Neutrophil (primary cell): ENCODE measurements around the gene ETNK2.
"Not testable (repeated sequence)": the region's sequence is repeated elsewhere in the genome, so short reads cannot be mapped to it uniquely, and the experiment has no call there.

Experiments used
- H3K27ac ChIP-seq: fragments of 200-600 bp; sonication (generic); 2 replicates; pipeline ENCODE4 v1.5.1; 2016; ENCODE audit warnings: mild to moderate bottlenecking, moderate library complexity
- H3K27me3 ChIP-seq: fragments of 200-600 bp; sonication (generic); 2 replicates; pipeline ENCODE4 v1.6.0; 2016; ENCODE audit warnings: mild to moderate bottlenecking
- H3K36me3 ChIP-seq: fragments of 200-600 bp; sonication (generic); 2 replicates; pipeline ENCODE4 v1.5.1; 2017
- H3K4me1 ChIP-seq, 2 experiments: fragments of 200-600 bp in 1 of 2; sonication (generic) in 1 of 2; 1 replicate in 1 of 2; 2 replicates in 1 of 2; pipeline versions ENCODE4 v1.5.1 to v1.6.1; 2013 to 2016; ENCODE audit warnings: low read depth in 1 of 2, low read length in 1 of 2, mild to moderate bottlenecking in 1 of 2, moderate library complexity in 1 of 2; ENCODE audit not compliant: control insufficient read depth in 1 of 2, insufficient read depth in 1 of 2
- H3K4me3 ChIP-seq, 2 experiments: fragments of 200-600 bp in 1 of 2; sonication (generic) in 1 of 2; 1 replicate in 1 of 2; 2 replicates in 1 of 2; pipeline ENCODE4 v1.5.1; 2013 to 2016; ENCODE audit warnings: low read depth in 1 of 2, low read length in 1 of 2, mild to moderate bottlenecking in 1 of 2, moderate library complexity in 1 of 2
- H3K9me3 ChIP-seq: fragments of 200-600 bp; sonication (generic); 2 replicates; pipeline ENCODE4 v1.5.1; 2016
- TF ChIP-seq, protein P1 (sequence below): fragments of 200-600 bp; sonication (generic); IDR thresholded peaks from 2 replicates; pipeline ENCODE4 v1.5.1; 2016; ENCODE audit warnings: antibody characterized with exemption

ETNK2 gene

GRCh38 chr1:204092632-204093420 lies 59.0 kb downstream of the ETNK2 start:
- H3K27ac ChIP-seq: no peak overlapping the region
- no peaks in the 10 kb centered on the region for H3K9me3 ChIP-seq
- H3K4me1 ChIP-seq: no peaks in the 10 kb centered on the region
- no peaks in the 10 kb centered on the region for H3K27me3 ChIP-seq
- H3K36me3 ChIP-seq: no peaks in the 10 kb centered on the region
- H3K4me3 ChIP-seq: no peak overlapping the region
- TF ChIP-seq, protein P1, sequence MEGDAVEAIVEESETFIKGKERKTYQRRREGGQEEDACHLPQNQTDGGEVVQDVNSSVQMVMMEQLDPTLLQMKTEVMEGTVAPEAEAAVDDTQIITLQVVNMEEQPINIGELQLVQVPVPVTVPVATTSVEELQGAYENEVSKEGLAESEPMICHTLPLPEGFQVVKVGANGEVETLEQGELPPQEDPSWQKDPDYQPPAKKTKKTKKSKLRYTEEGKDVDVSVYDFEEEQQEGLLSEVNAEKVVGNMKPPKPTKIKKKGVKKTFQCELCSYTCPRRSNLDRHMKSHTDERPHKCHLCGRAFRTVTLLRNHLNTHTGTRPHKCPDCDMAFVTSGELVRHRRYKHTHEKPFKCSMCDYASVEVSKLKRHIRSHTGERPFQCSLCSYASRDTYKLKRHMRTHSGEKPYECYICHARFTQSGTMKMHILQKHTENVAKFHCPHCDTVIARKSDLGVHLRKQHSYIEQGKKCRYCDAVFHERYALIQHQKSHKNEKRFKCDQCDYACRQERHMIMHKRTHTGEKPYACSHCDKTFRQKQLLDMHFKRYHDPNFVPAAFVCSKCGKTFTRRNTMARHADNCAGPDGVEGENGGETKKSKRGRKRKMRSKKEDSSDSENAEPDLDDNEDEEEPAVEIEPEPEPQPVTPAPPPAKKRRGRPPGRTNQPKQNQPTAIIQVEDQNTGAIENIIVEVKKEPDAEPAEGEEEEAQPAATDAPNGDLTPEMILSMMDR: no peak

DNA sequence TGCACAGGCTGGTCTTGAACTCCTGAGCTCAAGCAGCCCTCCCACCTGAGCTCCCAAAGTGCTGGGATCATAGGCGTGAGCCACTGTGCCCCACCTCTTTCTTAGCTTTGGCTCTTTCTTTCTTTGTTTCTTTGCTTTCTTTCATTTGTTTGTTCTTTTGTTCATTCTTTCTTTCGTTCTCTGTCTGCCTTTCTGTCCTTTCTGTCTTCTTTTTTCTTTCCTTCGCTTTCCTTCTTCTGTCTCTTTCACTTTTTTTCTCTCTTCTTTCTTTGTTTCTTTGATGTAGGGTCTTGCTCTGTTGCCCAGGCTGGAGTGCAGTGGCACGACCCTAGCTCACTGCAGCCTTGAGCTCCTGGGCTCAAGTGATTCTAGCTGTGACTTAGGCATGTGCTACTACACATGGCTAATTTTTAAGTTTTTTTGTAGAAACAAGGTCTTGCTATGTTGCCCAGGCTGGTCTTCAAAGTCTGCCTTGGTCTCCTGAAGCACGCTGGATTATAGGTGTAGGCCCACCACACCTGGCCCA lies 60.0 kb downstream of the ETNK2 start:
- Histone ChIP-seq H3K4me3 (no peak overlapping the region), H3K36me3 (no peaks in the 10 kb centered on the region), H3K4me1 (no peaks in the 10 kb centered on the region), H3K9me3 (no peaks in the 10 kb centered on the region), H3K27me3 (no peaks in the 10 kb centered on the region), H3K27ac (no peak overlapping the region)
- TF ChIP-seq, protein P1: no peak

- H3K27me3 ChIP-seq: no peaks in the 10 kb centered on the region
- TF ChIP-seq, protein P1: no peak
- H3K36me3 ChIP-seq: no peaks in the 10 kb centered on the region
- no peaks in the 10 kb centered on the region for H3K4me1 ChIP-seq
- H3K9me3 ChIP-seq: no peaks in the 10 kb centered on the region
- no peak overlapping the region for H3K27ac ChIP-seq
- H3K4me3 ChIP-seq: no peak overlapping the region
Measured at GRCh38 chr1:204091066-204091465, 60.8 kb downstream of the ETNK2 start.

DNA sequence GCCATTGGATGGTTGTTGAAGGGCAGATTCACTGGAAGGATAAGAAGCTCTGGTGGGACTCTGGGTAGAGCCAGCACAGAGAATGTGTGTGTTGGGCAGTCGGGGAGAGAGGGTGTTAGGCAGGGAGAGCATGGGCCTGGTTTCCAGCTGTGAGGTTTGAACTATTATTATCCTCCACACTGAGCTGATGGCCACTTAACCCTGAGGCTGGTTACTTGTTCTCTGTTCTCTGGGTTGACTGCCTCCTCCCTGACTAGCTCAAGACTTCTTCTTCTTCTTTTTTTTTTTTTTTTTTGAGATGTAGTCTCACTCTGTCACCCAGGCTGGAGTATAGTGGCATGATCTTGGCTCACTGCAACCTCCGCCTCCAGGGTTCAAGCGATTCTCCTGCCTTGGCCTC lies 61.7 kb downstream of the ETNK2 start:
- not testable (repeated sequence) for H3K27ac ChIP-seq, H3K27me3 ChIP-seq, H3K4me3 ChIP-seq, H3K4me1 ChIP-seq, H3K9me3 ChIP-seq, H3K36me3 ChIP-seq

GRCh38 chr1:204089044-204089751 lies 62.6 kb downstream of the ETNK2 start:
- TF ChIP-seq, protein P1: no peak
- Histone ChIP-seq H3K27ac (no peak overlapping the region), H3K27me3 (no peaks in the 10 kb centered on the region), H3K36me3 (no peaks in the 10 kb centered on the region), H3K9me3 (no peaks in the 10 kb centered on the region), H3K4me3 (no peak overlapping the region), H3K4me1 (no peaks in the 10 kb centered on the region)

DNA sequence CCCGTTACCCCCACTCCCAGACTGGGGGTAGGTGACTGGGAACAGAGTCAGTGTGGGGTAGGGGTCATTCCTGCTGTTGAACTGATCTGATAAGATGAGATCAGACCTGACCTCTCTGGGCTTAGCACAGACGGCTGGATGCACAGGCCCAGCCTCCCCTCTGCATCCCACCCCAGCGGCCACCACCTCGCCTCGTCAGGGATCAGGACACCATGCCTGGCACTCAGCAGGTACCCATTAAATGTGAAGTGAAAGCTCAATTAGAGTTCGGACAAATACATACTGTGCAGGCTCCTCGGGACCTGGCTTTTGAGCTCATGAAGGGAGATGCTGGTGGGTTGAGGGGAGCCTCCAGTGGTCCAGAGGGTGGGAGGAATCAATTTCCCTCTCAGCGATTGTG lies 63.2 kb downstream of the ETNK2 start:
- Histone ChIP-seq H3K4me3 (no peak overlapping the region), H3K36me3 (no peaks in the 10 kb centered on the region), H3K4me1 (no peaks in the 10 kb centered on the region), H3K9me3 (no peaks in the 10 kb centered on the region), H3K27me3 (no peaks in the 10 kb centered on the region), H3K27ac (no peak overlapping the region)
- TF ChIP-seq, protein P1: no peak
